Central memory CD8-positive, alpha-beta T cell (primary cell): ENCODE measurements around the gene CDC25A.

Source experiments
- ATAC-seq: fragments of 150-1000 bp; cut with Tn5 transposase; replicated peaks from 2 replicates; pipeline ENCODE4 v1.10.0; 2022; ENCODE audit warnings: mild to moderate bottlenecking, moderate FRiP score, moderate number of reproducible peaks; ENCODE audit not compliant: poor library complexity, severe bottlenecking; ENCODE audit errors: extremely low read depth
- DNase-seq, 2 donors: peaks; one replicate each; pipeline ENCODE4 v3.0.0; 2021; ENCODE audit warnings: low spot score in 2 of 2
- H3K27ac Mint-ChIP-seq: one replicate; pipeline ENCODE4 v1.8.0; 2022; ENCODE audit warnings: low read depth, mild to moderate bottlenecking, moderate library complexity, mixed read lengths
- H3K27me3 Mint-ChIP-seq: one replicate; pipeline ENCODE4 v1.8.0; 2022; ENCODE audit warnings: mixed read lengths
- H3K36me3 Mint-ChIP-seq: one replicate; pipeline ENCODE4 v1.8.0; 2022; ENCODE audit warnings: mild to moderate bottlenecking, moderate library complexity, mixed read lengths; ENCODE audit not compliant: insufficient read depth
- H3K4me1 Mint-ChIP-seq: one replicate; pipeline ENCODE4 v1.8.0; 2022; ENCODE audit warnings: mixed read lengths
- H3K4me3 Mint-ChIP-seq: one replicate; pipeline ENCODE4 v1.8.0; 2022; ENCODE audit warnings: mild to moderate bottlenecking, moderate library complexity, mixed read lengths
- H3K9me3 Mint-ChIP-seq: one replicate; pipeline ENCODE4 v1.8.0; 2022; ENCODE audit warnings: mixed read lengths

Gene CDC25A

DNA sequence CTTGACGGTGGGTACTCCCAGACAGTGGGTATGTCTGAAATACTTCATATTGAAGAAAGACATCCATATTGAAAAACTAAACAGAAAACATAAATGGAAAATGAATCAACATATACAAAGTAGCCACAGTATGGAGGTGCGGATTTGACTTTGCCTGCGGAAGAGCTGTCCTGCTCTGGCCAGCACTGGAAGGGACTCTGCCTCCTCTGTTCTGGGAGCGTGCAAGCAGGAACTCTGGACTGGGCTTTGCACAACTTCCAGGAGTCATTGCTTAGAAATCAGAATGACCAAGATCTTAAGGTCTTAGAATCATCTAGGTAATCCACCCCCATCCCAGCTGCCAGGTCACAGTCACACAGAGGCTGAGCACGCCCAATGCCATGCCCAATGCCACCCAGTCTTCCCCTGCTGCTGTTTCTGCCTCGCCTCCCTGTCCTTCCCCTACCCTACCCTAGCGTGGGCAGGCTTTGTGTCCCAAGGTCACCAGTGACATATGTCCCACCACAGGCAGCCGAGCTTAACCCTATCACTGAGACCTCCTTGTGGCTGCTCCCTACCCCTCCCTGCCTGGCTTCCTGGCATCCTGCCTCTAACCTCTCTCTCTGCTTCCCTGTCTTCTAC, 36.3 kb downstream of the CDC25A start:
- Mint-ChIP-seq H3K4me3 (no peak overlapping the region), H3K9me3 (no peaks in the 10 kb centered on the region), H3K27ac (no peak overlapping the region), H3K27me3 (no peaks in the 10 kb centered on the region), H3K36me3 (no peaks in the 10 kb centered on the region), H3K4me1 (no peaks in the 10 kb centered on the region)
- DNase-seq (no peak), ATAC-seq (no peak)

DNA sequence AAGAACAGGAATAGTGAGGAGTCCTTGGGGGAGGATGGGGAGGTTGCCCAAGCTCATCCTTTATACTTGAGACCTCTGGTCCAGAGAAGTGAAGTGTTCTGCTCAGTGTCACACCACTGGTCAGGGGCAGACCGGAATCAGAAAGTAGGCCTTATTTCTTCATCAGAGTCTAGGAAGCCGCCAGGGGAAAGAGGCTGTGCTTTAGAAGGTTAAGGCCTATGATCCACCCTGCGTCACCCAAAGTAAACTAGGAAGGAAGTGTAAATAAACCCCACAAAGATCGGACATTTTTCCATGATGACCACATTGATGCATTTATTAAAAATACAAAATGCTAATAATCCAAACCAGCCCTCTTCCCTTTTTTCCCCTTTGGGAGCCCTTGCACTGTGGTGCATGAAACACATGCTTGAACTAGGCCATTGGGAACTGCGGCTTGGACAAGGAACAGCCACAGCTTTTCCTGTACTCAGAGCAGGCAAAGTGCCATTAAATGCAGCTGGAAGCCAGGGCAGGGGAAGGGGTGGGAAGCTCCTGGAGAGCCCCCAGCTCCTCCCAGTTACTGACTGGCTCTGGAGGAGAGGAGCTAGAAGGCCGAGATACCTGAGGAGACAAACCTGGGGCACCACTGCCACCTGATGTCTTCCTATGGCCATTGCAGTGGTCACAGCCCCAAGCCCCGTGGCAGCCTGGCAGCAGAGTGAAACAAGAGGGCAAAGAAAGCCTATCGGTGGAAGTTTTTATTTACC, 37.0 kb downstream of the CDC25A start:
- no peaks in the 10 kb centered on the region for H3K27me3 Mint-ChIP-seq
- no peak overlapping the region for H3K27ac Mint-ChIP-seq
- no peak overlapping the region for H3K4me3 Mint-ChIP-seq
- no peaks in the 10 kb centered on the region for H3K4me1 Mint-ChIP-seq
- DNase-seq (peak; percentile 37 to 40), ATAC-seq (peak; percentile 76)
- H3K9me3 Mint-ChIP-seq: no peaks in the 10 kb centered on the region
- H3K36me3 Mint-ChIP-seq: no peaks in the 10 kb centered on the region

DNA sequence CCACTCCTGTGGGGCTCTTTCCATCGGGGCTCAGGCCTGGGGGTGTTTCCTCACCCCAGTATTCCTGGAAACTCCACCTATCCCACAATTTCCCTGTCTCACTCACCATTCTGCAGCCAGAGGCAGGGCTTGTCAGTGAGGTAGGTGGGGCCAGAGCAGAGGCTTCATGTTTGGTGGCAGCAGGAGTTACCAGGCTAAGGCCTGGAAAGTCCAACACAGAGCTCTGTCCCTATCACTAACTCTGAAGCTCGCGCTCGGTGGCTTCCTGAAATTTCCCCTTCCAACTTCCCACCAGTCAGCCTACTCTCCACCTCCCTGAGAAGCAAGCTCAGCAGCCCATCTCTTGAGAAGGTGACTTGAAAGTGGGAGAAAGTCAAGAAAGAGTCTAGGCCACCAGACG, 44.2 kb downstream of the CDC25A start:
- Mint-ChIP-seq H3K4me3 (no peak overlapping the region), H3K27ac (no peak overlapping the region), H3K4me1 (no peaks in the 10 kb centered on the region), H3K9me3 (no peaks in the 10 kb centered on the region), H3K36me3 (no peaks in the 10 kb centered on the region), H3K27me3 (no peaks in the 10 kb centered on the region)
- DNase-seq: no peak
- ATAC-seq: no peak

DNA sequence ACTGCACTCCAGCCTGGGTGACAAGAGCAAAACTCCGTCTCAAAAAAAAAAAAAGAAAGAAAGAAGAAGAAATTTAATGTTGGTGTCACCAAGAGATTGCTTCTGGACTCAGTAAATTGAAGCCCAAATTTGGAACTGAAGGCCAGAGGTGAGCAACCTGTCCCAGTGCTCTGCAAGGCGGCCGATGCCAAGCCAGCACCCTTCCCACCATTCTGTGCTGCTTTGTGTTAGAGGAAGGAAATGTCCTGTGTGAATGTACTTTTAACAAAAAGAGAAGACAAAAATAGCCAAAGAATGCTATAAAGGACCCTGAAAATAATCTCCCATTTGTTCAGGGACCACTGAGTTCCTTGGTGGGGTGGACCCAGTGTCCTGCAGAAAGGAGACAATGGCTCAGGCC, 44.6 kb downstream of the CDC25A start:
- Mint-ChIP-seq H3K27me3 (no peaks in the 10 kb centered on the region), H3K27ac (no peak overlapping the region), H3K36me3 (no peaks in the 10 kb centered on the region), H3K4me3 (no peak overlapping the region), H3K4me1 (no peaks in the 10 kb centered on the region), H3K9me3 (no peaks in the 10 kb centered on the region)
- DNase-seq (no peak), ATAC-seq (no peak)

DNA sequence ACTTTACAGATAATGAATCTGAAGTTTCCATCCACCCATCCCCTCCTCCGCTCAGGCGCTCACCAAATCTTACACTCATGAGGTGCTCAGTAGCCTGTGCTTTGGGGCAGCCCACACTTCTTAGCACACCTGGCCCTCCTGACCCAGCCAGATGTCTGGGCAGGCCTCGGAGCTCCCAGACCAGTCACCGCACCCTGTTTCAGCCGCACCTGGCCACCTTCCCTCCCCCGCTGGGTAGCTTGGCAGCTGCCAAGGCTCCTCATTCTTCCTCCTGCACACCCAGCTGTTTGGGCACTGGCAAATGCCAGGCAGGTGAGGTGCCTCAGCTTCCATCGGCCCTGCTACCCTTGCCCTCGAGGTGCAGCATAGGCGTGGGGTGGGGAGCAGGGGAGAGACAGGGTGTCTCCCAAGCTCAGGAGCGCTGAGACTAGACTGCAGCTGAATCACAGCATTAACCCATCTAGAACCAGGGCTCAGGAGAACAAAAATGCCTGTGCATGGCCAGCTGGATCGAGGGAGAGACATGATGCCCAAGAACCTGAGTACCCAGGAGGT, 45.8 kb downstream of the CDC25A start:
- no peaks in the 10 kb centered on the region for H3K27me3 Mint-ChIP-seq
- no peaks in the 10 kb centered on the region for H3K36me3 Mint-ChIP-seq
- no peak overlapping the region for H3K4me3 Mint-ChIP-seq
- H3K9me3 Mint-ChIP-seq: no peaks in the 10 kb centered on the region
- ATAC-seq (no peak), DNase-seq (no peak)
- no peaks in the 10 kb centered on the region for H3K4me1 Mint-ChIP-seq
- H3K27ac Mint-ChIP-seq: no peak overlapping the region

DNA sequence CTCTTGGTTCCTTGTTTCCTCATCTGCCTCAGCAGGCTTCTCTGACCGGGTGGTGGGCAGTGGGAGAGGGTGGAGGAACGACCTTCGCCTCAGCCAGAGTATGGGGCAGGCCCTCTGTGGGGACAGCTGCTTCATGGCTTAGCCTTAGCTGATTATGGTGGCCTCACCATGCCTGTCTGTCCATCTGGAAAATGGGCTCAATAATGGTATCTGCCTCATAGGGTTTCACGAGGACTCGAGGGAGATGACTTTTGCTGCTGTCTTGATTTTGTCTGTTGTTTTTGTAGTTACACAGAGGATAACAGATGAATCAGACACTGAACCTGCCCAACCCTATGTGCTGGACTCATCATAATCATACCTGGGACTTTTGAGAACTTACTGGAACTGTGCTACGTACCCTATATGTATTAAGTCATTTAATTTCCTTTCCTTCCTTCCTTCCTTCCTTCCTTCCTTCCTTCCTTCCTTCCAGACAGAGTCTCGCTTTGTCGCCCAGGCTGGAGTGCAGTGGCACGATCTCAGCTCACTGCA, 46.5 kb downstream of the CDC25A start:
- H3K4me1 Mint-ChIP-seq: no peaks in the 10 kb centered on the region
- H3K36me3 Mint-ChIP-seq: no peaks in the 10 kb centered on the region
- H3K27ac Mint-ChIP-seq: no peak overlapping the region
- no peak overlapping the region for H3K4me3 Mint-ChIP-seq
- ATAC-seq (no peak), DNase-seq (no peak)
- H3K27me3 Mint-ChIP-seq: no peaks in the 10 kb centered on the region
- no peaks in the 10 kb centered on the region for H3K9me3 Mint-ChIP-seq

DNA sequence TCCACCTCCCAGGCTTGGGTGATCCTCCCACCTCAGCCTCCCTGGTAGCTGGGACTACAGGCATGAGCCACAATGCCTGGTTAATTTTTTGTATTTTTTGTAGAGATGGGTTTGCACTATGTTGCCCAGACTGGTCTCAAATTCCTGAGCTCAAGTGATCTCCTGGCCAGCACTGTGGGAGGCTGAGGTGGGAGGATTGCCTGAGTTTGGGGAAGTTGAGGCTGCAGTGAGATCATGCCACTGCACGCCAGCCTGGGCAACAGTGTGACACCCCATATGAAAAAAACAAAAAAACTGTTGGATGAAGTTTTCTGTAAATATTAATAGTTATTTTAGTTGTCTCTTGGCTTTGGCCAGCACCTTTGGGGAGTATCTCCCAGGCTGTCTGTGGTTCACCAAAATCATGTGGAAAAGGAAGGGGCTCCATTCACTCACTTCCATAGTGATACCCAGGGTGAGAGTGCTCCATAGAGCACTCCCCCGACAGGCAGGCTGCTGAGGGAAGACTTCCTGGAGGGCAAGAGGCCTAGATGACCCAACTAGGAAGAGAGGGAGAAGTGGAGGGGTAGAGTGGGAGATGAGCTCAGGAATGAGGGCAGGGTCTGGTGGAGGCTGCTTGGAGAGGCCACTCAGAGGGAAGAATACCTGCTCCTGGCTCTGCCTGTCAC, 47.1 kb downstream of the CDC25A start:
- Mint-ChIP-seq H3K27ac (no peak overlapping the region), H3K4me1 (no peaks in the 10 kb centered on the region), H3K9me3 (no peaks in the 10 kb centered on the region), H3K27me3 (no peaks in the 10 kb centered on the region), H3K4me3 (no peak overlapping the region), H3K36me3 (peaks cover 1% of the 10 kb centered on the region)
- ATAC-seq: no peak
- no peak for DNase-seq

DNA sequence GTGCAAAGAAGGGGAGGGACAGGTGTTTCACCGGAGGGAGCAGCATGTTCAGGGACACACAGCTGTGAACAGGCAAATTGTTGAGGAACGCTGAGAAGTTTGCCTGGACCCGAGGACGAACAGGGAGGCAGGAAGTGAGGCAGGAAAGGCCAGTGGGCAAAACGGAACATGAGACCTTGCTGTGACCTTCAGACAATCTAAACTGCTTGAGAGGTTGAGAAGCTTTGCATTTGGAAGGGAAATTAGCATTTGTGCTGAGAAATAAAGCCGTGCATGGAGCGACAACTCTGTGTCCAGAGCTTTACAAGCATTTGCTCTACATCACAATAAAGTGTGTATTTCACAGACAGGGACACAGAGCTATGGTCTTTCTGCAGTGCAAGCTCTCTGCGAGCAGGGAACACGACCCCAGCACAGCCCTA, 47.9 kb downstream of the CDC25A start:
- H3K27me3 Mint-ChIP-seq: no peaks in the 10 kb centered on the region
- peaks cover 1% of the 10 kb centered on the region for H3K36me3 Mint-ChIP-seq
- no peak overlapping the region for H3K27ac Mint-ChIP-seq
- no peak for ATAC-seq
- no peaks in the 10 kb centered on the region for H3K9me3 Mint-ChIP-seq
- H3K4me1 Mint-ChIP-seq: no peaks in the 10 kb centered on the region
- no peak for DNase-seq
- H3K4me3 Mint-ChIP-seq: no peak overlapping the region

DNA sequence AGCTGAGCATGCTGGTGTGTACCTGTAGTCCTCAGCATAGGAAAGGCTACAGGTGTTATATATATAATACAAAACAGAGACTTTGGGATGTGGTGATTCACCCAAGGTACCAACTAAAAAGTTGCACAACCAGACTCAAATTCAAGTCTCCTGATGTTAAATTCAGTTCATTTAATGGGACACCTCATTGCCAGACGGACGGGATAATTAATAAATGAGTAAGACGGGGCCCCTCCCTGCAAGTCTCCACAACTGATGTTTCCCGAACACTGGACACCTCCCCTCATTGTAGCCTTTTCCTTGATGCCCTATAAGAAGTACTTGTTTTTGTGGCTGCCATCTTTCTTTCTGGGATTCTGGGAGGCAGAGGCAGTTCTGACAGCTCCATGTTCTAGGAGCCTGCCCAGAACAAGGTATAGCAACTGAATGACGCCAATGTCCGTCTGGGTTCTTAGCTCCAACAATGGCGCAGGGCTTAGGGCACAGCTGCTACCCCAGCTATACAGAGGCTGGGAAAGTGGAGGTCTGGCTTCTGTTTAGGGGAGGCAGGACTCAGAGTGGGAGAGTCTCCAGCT, 50.7 kb downstream of the CDC25A start:
- ATAC-seq (no peak), DNase-seq (no peak)
- no peaks in the 10 kb centered on the region for H3K27me3 Mint-ChIP-seq
- peaks cover 1% of the 10 kb centered on the region for H3K36me3 Mint-ChIP-seq
- no peak overlapping the region for H3K27ac Mint-ChIP-seq
- H3K4me1 Mint-ChIP-seq: no peaks in the 10 kb centered on the region
- no peak overlapping the region for H3K4me3 Mint-ChIP-seq
- no peaks in the 10 kb centered on the region for H3K9me3 Mint-ChIP-seq

DNA sequence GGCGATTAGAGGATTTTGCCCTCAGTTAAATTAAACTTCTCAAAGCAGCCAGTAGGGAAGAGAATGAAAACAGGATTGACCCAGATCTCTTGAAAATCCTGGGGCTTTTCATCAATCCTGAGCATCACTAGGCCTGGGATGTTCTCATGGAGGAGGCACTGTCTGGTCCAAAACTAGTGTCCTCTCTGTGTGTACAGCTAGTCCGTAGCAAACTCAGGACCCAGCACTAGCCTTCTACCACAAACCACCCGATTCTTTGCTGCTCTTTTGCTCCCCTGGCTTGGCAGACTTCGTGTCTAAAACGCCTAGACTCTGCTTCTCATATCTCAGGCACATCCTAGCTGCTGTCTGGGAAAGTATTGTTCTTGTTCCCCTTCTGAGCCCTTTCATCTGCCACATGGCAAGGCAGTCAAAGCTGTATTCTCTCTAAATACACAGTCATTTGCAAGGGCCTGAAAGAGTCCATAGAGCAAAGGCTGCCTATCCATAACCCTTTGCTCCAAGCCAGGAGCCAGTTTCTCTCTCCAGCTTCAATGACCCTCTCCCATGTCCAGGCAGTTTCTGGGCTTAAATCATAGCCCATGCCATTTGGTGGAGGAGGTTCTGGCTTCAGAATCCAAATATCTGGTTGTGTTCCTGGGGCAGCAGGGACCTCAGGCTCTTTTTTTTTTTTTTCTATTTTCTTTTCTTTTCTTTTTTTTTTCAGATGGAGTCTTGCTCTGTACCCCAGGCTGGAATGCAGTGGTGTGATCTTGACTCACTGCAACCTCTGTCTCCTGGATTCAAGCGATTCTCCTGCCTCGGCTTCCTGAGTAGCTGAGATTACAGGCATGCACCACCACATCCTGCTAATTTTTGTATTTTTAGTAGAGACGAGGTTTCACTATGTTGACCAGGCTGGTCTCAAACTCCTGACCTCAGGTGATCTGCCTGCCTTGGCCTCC, 52.4 kb downstream of the CDC25A start:
- Mint-ChIP-seq H3K9me3 (no peaks in the 10 kb centered on the region), H3K27ac (no peak overlapping the region), H3K4me3 (no peak overlapping the region), H3K36me3 (peaks cover 1% of the 10 kb centered on the region), H3K4me1 (no peaks in the 10 kb centered on the region), H3K27me3 (no peaks in the 10 kb centered on the region)
- DNase-seq (no peak), ATAC-seq (no peak)

DNA sequence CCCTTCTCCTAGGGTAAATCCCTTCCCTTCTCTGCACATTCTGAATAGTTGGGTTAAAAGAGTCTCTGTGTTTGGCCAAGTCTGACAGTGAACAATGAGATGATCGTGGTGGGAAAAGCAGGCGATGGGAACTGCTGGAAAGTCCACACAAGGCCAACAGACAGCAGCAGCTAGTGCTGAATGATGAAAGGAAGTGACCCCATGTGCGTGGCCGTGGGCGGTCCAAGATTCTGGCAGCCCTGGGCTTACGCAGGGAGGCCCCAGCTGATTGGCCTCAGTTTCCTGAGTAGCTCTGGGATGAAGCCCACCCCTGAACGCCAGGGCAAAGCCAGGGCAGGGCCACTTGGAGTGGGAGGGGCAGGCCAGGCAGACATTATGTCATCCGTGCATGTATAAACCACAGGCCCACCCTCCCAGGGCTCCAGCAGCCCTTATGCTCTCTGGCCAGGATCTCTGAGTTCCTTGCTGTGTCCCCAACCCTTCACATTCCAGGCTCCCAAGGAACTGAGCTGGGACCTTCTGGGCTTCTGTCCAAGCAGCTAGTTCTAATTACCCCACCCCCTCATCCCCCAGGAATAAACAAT, 57.8 kb downstream of the CDC25A start:
- DNase-seq: no peak
- Mint-ChIP-seq H3K27me3 (no peaks in the 10 kb centered on the region), H3K4me1 (no peaks in the 10 kb centered on the region), H3K36me3 (peaks cover 2% of the 10 kb centered on the region), H3K9me3 (no peaks in the 10 kb centered on the region), H3K4me3 (no peak overlapping the region), H3K27ac (no peak overlapping the region)
- no peak for ATAC-seq
